ENCODE results near the gene SPTBN1.
A peak's percentile ranks its signal among the peaks of the same experiment; 100 is the strongest.

Gene SPTBN1

GRCh38 chr2:54667726-54668650 is 211.9 kb downstream of the SPTBN1 start:
- no peak overlapping the region for H3K4me3 ChIP-seq (ENCODE audit: low read length)
- DNase-seq (ENCODE audit: low read depth, low spot score) = no peak

- H3K4me3 ChIP-seq (ENCODE audit: low read length) = no peak overlapping the region
- DNase-seq (ENCODE audit: low read depth, low spot score) = no peak
Measured at GRCh38 chr2:54668711-54669110, 212.6 kb downstream of the SPTBN1 start.

- no peak for DNase-seq (ENCODE audit: low read depth, low spot score)
- H3K4me3 ChIP-seq (ENCODE audit: low read length) = no peak overlapping the region
Measured at GRCh38 chr2:54669677-54670484, 213.8 kb downstream of the SPTBN1 start.

GRCh38 chr2:54670485-54671009 is 214.4 kb downstream of the SPTBN1 start:
- no peak overlapping the region for H3K4me3 ChIP-seq (ENCODE audit: low read length)

GRCh38 chr2:54671010-54671409 is 214.9 kb downstream of the SPTBN1 start:
- DNase-seq (ENCODE audit: low read depth, low spot score) = no peak
- H3K4me3 ChIP-seq (ENCODE audit: low read length) = no peak overlapping the region

More at GRCh38 chr2:54670485-54671009, 214.4 kb downstream of the SPTBN1 start:
- no peak for DNase-seq (ENCODE audit: low read depth, low spot score)

- peak; percentile 25 for DNase-seq (ENCODE audit: low read depth, low spot score)
Measured at GRCh38 chr2:54671875-54672589, 215.9 kb downstream of the SPTBN1 start.

GRCh38 chr2:54672590-54673456 is 216.7 kb downstream of the SPTBN1 start:
- no peak overlapping the region for H3K4me3 ChIP-seq (ENCODE audit: low read length)
- DNase-seq (ENCODE audit: low read depth, low spot score) = no peak

More at GRCh38 chr2:54671875-54672589, 215.9 kb downstream of the SPTBN1 start:
- H3K4me3 ChIP-seq (ENCODE audit: low read length) = no peak overlapping the region

- H3K4me3 ChIP-seq (ENCODE audit: low read length) = no peak overlapping the region
- DNase-seq (ENCODE audit: low read depth, low spot score) = no peak
Measured at GRCh38 chr2:54673501-54673998, 217.4 kb downstream of the SPTBN1 start.

GRCh38 chr2:54675281-54675680 is 219.2 kb downstream of the SPTBN1 start:
- no peak for DNase-seq (ENCODE audit: low read depth, low spot score)
- H3K4me3 ChIP-seq (ENCODE audit: low read length) = no peak overlapping the region

GRCh38 chr2:54675738-54676137 is 219.6 kb downstream of the SPTBN1 start:
- no peak for DNase-seq (ENCODE audit: low read depth, low spot score)
- no peak overlapping the region for H3K4me3 ChIP-seq (ENCODE audit: low read length)

GRCh38 chr2:54676656-54677055 is 220.5 kb downstream of the SPTBN1 start:
- H3K4me3 ChIP-seq (ENCODE audit: low read length) = no peak overlapping the region
- DNase-seq (ENCODE audit: low read depth, low spot score) = no peak

GRCh38 chr2:54677476-54678265 is 221.5 kb downstream of the SPTBN1 start:
- DNase-seq (ENCODE audit: low read depth, low spot score) = no peak
- H3K4me3 ChIP-seq (ENCODE audit: low read length) = no peak overlapping the region

- no peak overlapping the region for H3K4me3 ChIP-seq (ENCODE audit: low read length)
- DNase-seq (ENCODE audit: low read depth, low spot score) = no peak
Measured at GRCh38 chr2:54678719-54679118, 222.6 kb downstream of the SPTBN1 start.

- no peak for DNase-seq (ENCODE audit: low read depth, low spot score)
- H3K4me3 ChIP-seq (ENCODE audit: low read length) = no peak overlapping the region
Measured at GRCh38 chr2:54680397-54681041, 224.4 kb downstream of the SPTBN1 start.

GRCh38 chr2:54681416-54681815 is 225.3 kb downstream of the SPTBN1 start:
- no peak overlapping the region for H3K4me3 ChIP-seq (ENCODE audit: low read length)
- no peak for DNase-seq (ENCODE audit: low read depth, low spot score)

- DNase-seq (ENCODE audit: low read depth, low spot score) = no peak
- H3K4me3 ChIP-seq (ENCODE audit: low read length) = no peak overlapping the region
Measured at GRCh38 chr2:54683596-54683995, 227.5 kb downstream of the SPTBN1 start.

- DNase-seq (ENCODE audit: low read depth, low spot score) = no peak
- no peak overlapping the region for H3K4me3 ChIP-seq (ENCODE audit: low read length)
Measured at GRCh38 chr2:54685263-54685775, 229.2 kb downstream of the SPTBN1 start.

Measured in Jurkat, Clone E6-1 (cell line).